Astrocyte (in vitro differentiated cells and primary cell): ENCODE results near the gene NOS1. TPM values are rescaled to one million over a fixed set of nuclear protein-coding genes. Genes with fewer than 3 reads are reported as not detected.

ENCODE experiments used
- DNase-seq: peaks from one replicate; pipeline ENCODE4 v3.0.0-alpha.2; 2010; ENCODE audit warnings: low read depth
- FAIRE-seq: peaks from 2 replicates; lab custom pipeline; 2011; peaks lifted over from hg19 to GRCh38; lab: Jason Lieb, UNC
- H2AFZ ChIP-seq: 2 replicates; pipeline ENCODE4 v1.6.0; 2012; ENCODE audit warnings: low read depth, low read length, inconsistent platforms
- H3K27ac ChIP-seq: 2 replicates; pipeline ENCODE4 v1.5.1; 2011; ENCODE audit warnings: low read depth, low read length, inconsistent platforms
- H3K27me3 ChIP-seq: 2 replicates; pipeline ENCODE4 v1.6.0; 2011; ENCODE audit warnings: low read length, inconsistent platforms; ENCODE audit not compliant: insufficient read depth
- H3K36me3 ChIP-seq: 2 replicates; pipeline ENCODE4 v1.5.1; 2011; ENCODE audit warnings: low read length, inconsistent platforms; ENCODE audit not compliant: insufficient read depth
- H3K4me1 ChIP-seq: 2 replicates; pipeline ENCODE4 v1.5.1; 2011; ENCODE audit warnings: low read length, inconsistent platforms; ENCODE audit not compliant: insufficient read depth
- H3K4me2 ChIP-seq: 2 replicates; pipeline ENCODE4 v1.6.0; 2012; ENCODE audit warnings: low read length, inconsistent platforms
- H3K4me3 ChIP-seq: 2 replicates; pipeline ENCODE4 v1.5.1; 2011; ENCODE audit warnings: low read depth, mild to moderate bottlenecking, low read length, inconsistent platforms; ENCODE audit not compliant: insufficient read depth
- H3K79me2 ChIP-seq: 2 replicates; pipeline ENCODE4 v1.6.0; 2012; ENCODE audit warnings: mild to moderate bottlenecking, low read length, inconsistent platforms; ENCODE audit not compliant: insufficient read depth
- H3K9ac ChIP-seq: 2 replicates; pipeline ENCODE4 v1.6.0; 2012; ENCODE audit warnings: mild to moderate bottlenecking, low read length, inconsistent platforms
- H3K9me3 ChIP-seq: 2 replicates; pipeline ENCODE4 v1.5.1; 2012; ENCODE audit warnings: low read depth, mild to moderate bottlenecking, low read length, inconsistent platforms; ENCODE audit not compliant: insufficient read depth
- H4K20me1 ChIP-seq: 2 replicates; pipeline ENCODE4 v1.6.0; 2012; ENCODE audit warnings: low read length, inconsistent platforms; ENCODE audit not compliant: insufficient read depth
- H3K27ac Mint-ChIP-seq: one replicate; pipeline ENCODE4 v1.8.0; 2021; ENCODE audit warnings: mild to moderate bottlenecking, mixed read lengths; ENCODE audit not compliant: unreplicated experiment
- H3K27me3 Mint-ChIP-seq: one replicate; pipeline ENCODE4 v1.8.0; 2021; ENCODE audit warnings: low read depth, mixed read lengths; ENCODE audit not compliant: unreplicated experiment
- H3K36me3 Mint-ChIP-seq: one replicate; pipeline ENCODE4 v1.8.0; 2021; ENCODE audit warnings: low read depth, mixed read lengths; ENCODE audit not compliant: unreplicated experiment
- H3K4me1 Mint-ChIP-seq: one replicate; pipeline ENCODE4 v1.8.0; 2021; ENCODE audit warnings: low read depth, mixed read lengths; ENCODE audit not compliant: unreplicated experiment
- H3K4me3 Mint-ChIP-seq: one replicate; pipeline ENCODE4 v1.8.0; 2021; ENCODE audit warnings: mild to moderate bottlenecking, moderate library complexity, mixed read lengths; ENCODE audit not compliant: unreplicated experiment
- H3K9me3 Mint-ChIP-seq: one replicate; pipeline ENCODE4 v1.8.0; 2021; ENCODE audit warnings: mild to moderate bottlenecking, mixed read lengths; ENCODE audit not compliant: unreplicated experiment
- CTCF ChIP-seq: IDR thresholded peaks from 2 replicates; pipeline ENCODE4 v1.5.1; 2011; ENCODE audit warnings: low read depth, mild to moderate bottlenecking, inconsistent platforms, low read length, moderate library complexity; ENCODE audit not compliant: insufficient read depth
- EZH2 ChIP-seq: IDR thresholded peaks from 2 replicates; pipeline ENCODE4 v1.6.1; 2012; ENCODE audit warnings: mild to moderate bottlenecking, low read length, inconsistent platforms; ENCODE audit not compliant: insufficient read depth
- total RNA-seq: library from RNA; stranded (reverse); gene quantifications from 2 replicates; pipeline ENCODE4 v1.2.1, GENCODE V29; 2021

Gene NOS1
- total RNA-seq, 1 donor from 2014 or later: 0.05 TPM

- H3K9ac ChIP-seq: no peak overlapping the region
- H3K27ac ChIP-seq: no peak overlapping the region
- H3K4me1 Mint-ChIP-seq: peaks cover under 1% of the 10 kb centered on the region
- no peaks in the 10 kb centered on the region for H4K20me1 ChIP-seq
- no peak for FAIRE-seq
- H3K27me3 ChIP-seq: peaks cover 3% of the 10 kb centered on the region
- TF ChIP-seq EZH2 (no peak), CTCF (no peak)
- H3K4me1 ChIP-seq: no peaks in the 10 kb centered on the region
- no peak overlapping the region for H3K4me3 Mint-ChIP-seq
- H3K27ac Mint-ChIP-seq: no peak overlapping the region
- H3K27me3 Mint-ChIP-seq: peaks cover 32% of the 10 kb centered on the region
- no peaks in the 10 kb centered on the region for H3K9me3 Mint-ChIP-seq
- no peaks in the 10 kb centered on the region for H3K36me3 ChIP-seq
- H3K4me3 ChIP-seq: no peak overlapping the region
- no peak for DNase-seq
- no peak overlapping the region for H3K4me2 ChIP-seq
- H3K9me3 ChIP-seq: no peaks in the 10 kb centered on the region
- no peaks in the 10 kb centered on the region for H3K79me2 ChIP-seq
- no peaks in the 10 kb centered on the region for H3K36me3 Mint-ChIP-seq
- H2AFZ ChIP-seq: no peak overlapping the region
These were observed 153.2 kb downstream of the NOS1 start for GRCh38 chr12:117208206-117208605.

- no peak overlapping the region for H2AFZ ChIP-seq
- H3K4me3 ChIP-seq: no peak overlapping the region
- H3K79me2 ChIP-seq: no peaks in the 10 kb centered on the region
- no peaks in the 10 kb centered on the region for H4K20me1 ChIP-seq
- TF ChIP-seq EZH2: no peak
- TF ChIP-seq CTCF: no peak
- FAIRE-seq: no peak
- no peak overlapping the region for H3K4me2 ChIP-seq
- no peaks in the 10 kb centered on the region for H3K36me3 Mint-ChIP-seq
- H3K4me1 ChIP-seq: no peaks in the 10 kb centered on the region
- H3K27ac Mint-ChIP-seq: no peak overlapping the region
- H3K36me3 ChIP-seq: no peaks in the 10 kb centered on the region
- no peak overlapping the region for H3K27ac ChIP-seq
- H3K9ac ChIP-seq: no peak overlapping the region
- no peaks in the 10 kb centered on the region for H3K27me3 ChIP-seq
- no peaks in the 10 kb centered on the region for H3K4me1 Mint-ChIP-seq
- H3K4me3 Mint-ChIP-seq: no peak overlapping the region
- no peak for DNase-seq
- peaks cover 30% of the 10 kb centered on the region for H3K27me3 Mint-ChIP-seq
- H3K9me3 Mint-ChIP-seq: no peaks in the 10 kb centered on the region
- no peaks in the 10 kb centered on the region for H3K9me3 ChIP-seq
These were observed 153.8 kb downstream of the NOS1 start for GRCh38 chr12:117207675-117208074.

DNA sequence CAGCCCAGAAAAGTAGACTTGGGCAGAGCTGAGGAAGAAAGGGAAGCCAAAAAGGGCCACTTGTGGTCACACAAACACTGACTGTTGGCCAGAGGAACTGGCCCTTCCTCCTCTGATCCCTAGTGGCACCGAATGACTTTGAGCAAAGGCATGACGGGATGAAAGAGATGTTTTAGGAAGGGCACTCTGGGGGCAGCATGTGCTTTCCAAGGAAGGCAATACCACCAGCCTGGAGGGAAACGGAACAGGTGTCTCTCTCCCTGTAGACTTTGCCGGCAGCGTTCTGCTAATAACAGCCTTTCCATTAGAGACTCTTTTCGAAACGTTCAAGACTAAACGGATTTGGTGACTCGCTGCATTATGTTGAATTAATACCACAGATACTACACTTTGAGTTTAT is 158.9 kb downstream of the NOS1 start:
- Histone ChIP-seq H3K9me3 (no peaks in the 10 kb centered on the region), H3K4me1 (no peaks in the 10 kb centered on the region), H2AFZ (no peak overlapping the region), H3K9ac (no peak overlapping the region), H3K27ac (no peak overlapping the region), H3K4me3 (no peak overlapping the region), H3K27me3 (no peaks in the 10 kb centered on the region), H3K36me3 (no peaks in the 10 kb centered on the region), H3K79me2 (no peaks in the 10 kb centered on the region), H4K20me1 (no peaks in the 10 kb centered on the region), H3K4me2 (no peak overlapping the region)
- no peak overlapping the region for H3K27ac Mint-ChIP-seq
- H3K4me1 Mint-ChIP-seq: no peaks in the 10 kb centered on the region
- H3K9me3 Mint-ChIP-seq: no peaks in the 10 kb centered on the region
- H3K4me3 Mint-ChIP-seq: no peak overlapping the region
- TF ChIP-seq CTCF (no peak), EZH2 (no peak)
- H3K27me3 Mint-ChIP-seq: peaks cover 15% of the 10 kb centered on the region
- H3K36me3 Mint-ChIP-seq: no peaks in the 10 kb centered on the region
- no peak for DNase-seq
- no peak for FAIRE-seq
